Sigmoid colon (tissue), 4 donors: ENCODE results near the gene LARP4B.

Experiments
- EP300 ChIP-seq, 4 donors: sonication (generic); formaldehyde crosslinking; IDR thresholded peaks; one replicate each; pipeline ENCODE4 v1.6.1; 2017; ENCODE audit warnings: antibody characterized with exemption in 4 of 4
- POLR2A ChIP-seq, 2 donors: fragments of 450-650 bp; IDR thresholded peaks; one replicate each; pipeline ENCODE4 v1.6.1; 2016; ENCODE audit warnings: antibody characterized with exemption in 2 of 2, mild to moderate bottlenecking in 2 of 2, moderate library complexity in 2 of 2
- POLR2AphosphoS5 ChIP-seq, 4 donors: sonication (generic); formaldehyde crosslinking; IDR thresholded peaks; one replicate each; pipeline ENCODE4 v1.6.1; 2017; ENCODE audit warnings: antibody characterized with exemption in 4 of 4
- TF ChIP-seq, protein P1 (sequence below), 4 experiments: fragments of 450-650 bp in 3 of 4; fragments of 200-600 bp in 1 of 4; IDR thresholded peaks; one replicate each; pipeline ENCODE4 v1.5.1; 2016 to 2019; ENCODE audit warnings: antibody characterized with exemption in 4 of 4, mild to moderate bottlenecking in 3 of 4, moderate library complexity in 2 of 4

DNA sequence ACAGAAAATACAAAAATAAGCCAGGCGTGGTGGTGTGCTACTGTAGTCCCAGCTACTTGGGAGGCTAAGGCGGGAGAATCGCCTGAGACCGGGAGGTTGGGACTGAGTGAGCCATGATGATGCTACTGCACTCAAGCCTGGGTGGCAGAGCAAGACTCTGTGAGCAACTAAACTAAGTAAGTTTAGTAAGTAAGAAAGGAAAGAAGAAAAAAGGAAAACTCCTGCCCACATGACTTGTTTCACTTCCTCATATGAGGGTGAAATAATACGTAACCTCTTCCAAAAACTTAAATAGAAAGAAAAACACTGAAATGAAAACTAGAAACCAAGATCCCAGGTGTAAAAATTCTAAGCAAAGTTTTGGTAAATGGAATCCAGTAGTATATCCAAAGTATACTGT, 79.6 kb downstream of the LARP4B start:
- TF ChIP-seq, protein P1, sequence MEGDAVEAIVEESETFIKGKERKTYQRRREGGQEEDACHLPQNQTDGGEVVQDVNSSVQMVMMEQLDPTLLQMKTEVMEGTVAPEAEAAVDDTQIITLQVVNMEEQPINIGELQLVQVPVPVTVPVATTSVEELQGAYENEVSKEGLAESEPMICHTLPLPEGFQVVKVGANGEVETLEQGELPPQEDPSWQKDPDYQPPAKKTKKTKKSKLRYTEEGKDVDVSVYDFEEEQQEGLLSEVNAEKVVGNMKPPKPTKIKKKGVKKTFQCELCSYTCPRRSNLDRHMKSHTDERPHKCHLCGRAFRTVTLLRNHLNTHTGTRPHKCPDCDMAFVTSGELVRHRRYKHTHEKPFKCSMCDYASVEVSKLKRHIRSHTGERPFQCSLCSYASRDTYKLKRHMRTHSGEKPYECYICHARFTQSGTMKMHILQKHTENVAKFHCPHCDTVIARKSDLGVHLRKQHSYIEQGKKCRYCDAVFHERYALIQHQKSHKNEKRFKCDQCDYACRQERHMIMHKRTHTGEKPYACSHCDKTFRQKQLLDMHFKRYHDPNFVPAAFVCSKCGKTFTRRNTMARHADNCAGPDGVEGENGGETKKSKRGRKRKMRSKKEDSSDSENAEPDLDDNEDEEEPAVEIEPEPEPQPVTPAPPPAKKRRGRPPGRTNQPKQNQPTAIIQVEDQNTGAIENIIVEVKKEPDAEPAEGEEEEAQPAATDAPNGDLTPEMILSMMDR (IDR thresholded peaks at IDR 0.05): no peak
- no peak for TF ChIP-seq POLR2AphosphoS5 (IDR thresholded peaks at IDR 0.05)
- TF ChIP-seq POLR2A (IDR thresholded peaks at IDR 0.05): no peak
- TF ChIP-seq EP300 (IDR thresholded peaks at IDR 0.05): no peak
